ENCODE results near the gene SPIRE1. TPM values are rescaled to one million over a fixed set of nuclear protein-coding genes. Genes with fewer than 3 reads are reported as not detected.
"Not testable (repeated sequence)": the region's sequence is repeated elsewhere in the genome, so short reads cannot be mapped to it uniquely, and the experiment has no call there.

SPIRE1 gene
- polyA plus RNA-seq, 1 donor: 6.7 TPM

GRCh38 chr18:12647773-12648172 lies 10.1 kb downstream of the SPIRE1 start:
- Histone ChIP-seq H3K4me1 (ENCODE audit: control insufficient read depth, insufficient read depth, low read length) (no peaks in the 10 kb centered on the region), H3K36me3 (ENCODE audit: control insufficient read depth, insufficient read depth, low read length) (no peaks in the 10 kb centered on the region), H3K27me3 (ENCODE audit: control insufficient read depth, insufficient read depth, low read length) (no peaks in the 10 kb centered on the region), H3K4me3 (ENCODE audit: low read length) (no peak overlapping the region), H3K27ac (ENCODE audit: low read length) (no peak overlapping the region), H3K9me3 (ENCODE audit: control insufficient read depth, low read depth, low read length) (no peaks in the 10 kb centered on the region)
- WGBS (ENCODE audit: insufficient coverage, low lambda C conversion rate): 60% methylated on average over 1 of the region's 3 CpGs
- DNase-seq: no peak

GRCh38 chr18:12645751-12646203 lies 12.1 kb downstream of the SPIRE1 start:
- 100% methylated on average over 1 of the region's 10 CpGs for WGBS (ENCODE audit: insufficient coverage, low lambda C conversion rate)
- Histone ChIP-seq H3K36me3 (ENCODE audit: control insufficient read depth, insufficient read depth, low read length) (no peaks in the 10 kb centered on the region), H3K4me3 (ENCODE audit: low read length) (no peak overlapping the region), H3K27ac (ENCODE audit: low read length) (no peak overlapping the region), H3K9me3 (ENCODE audit: control insufficient read depth, low read depth, low read length) (no peaks in the 10 kb centered on the region), H3K4me1 (ENCODE audit: control insufficient read depth, insufficient read depth, low read length) (no peaks in the 10 kb centered on the region), H3K27me3 (ENCODE audit: control insufficient read depth, insufficient read depth, low read length) (no peaks in the 10 kb centered on the region)
- DNase-seq: no peak

- H3K27ac ChIP-seq (ENCODE audit: low read length): no peak overlapping the region
- no peaks in the 10 kb centered on the region for H3K4me1 ChIP-seq (ENCODE audit: control insufficient read depth, insufficient read depth, low read length)
- no peaks in the 10 kb centered on the region for H3K9me3 ChIP-seq (ENCODE audit: control insufficient read depth, low read depth, low read length)
- DNase-seq: no peak
- H3K27me3 ChIP-seq (ENCODE audit: control insufficient read depth, insufficient read depth, low read length): no peaks in the 10 kb centered on the region
- H3K36me3 ChIP-seq (ENCODE audit: control insufficient read depth, insufficient read depth, low read length): no peaks in the 10 kb centered on the region
- H3K4me3 ChIP-seq (ENCODE audit: low read length): no peak overlapping the region
These were observed 12.7 kb downstream of the SPIRE1 start for GRCh38 chr18:12645254-12645653.

- H3K36me3 ChIP-seq (ENCODE audit: control insufficient read depth, insufficient read depth, low read length); H3K4me3 ChIP-seq (ENCODE audit: low read length); H3K9me3 ChIP-seq (ENCODE audit: control insufficient read depth, low read depth, low read length); H3K27me3 ChIP-seq (ENCODE audit: control insufficient read depth, insufficient read depth, low read length); H3K4me1 ChIP-seq (ENCODE audit: control insufficient read depth, insufficient read depth, low read length); H3K27ac ChIP-seq (ENCODE audit: low read length); DNase-seq: not testable (repeated sequence)
- WGBS (ENCODE audit: insufficient coverage, low lambda C conversion rate): no CpG with 5 or more reads among the region's 5 CpGs
These were observed 14.2 kb downstream of the SPIRE1 start for GRCh38 chr18:12643756-12644155.

- Histone ChIP-seq H3K27me3 (ENCODE audit: control insufficient read depth, insufficient read depth, low read length) (no peaks in the 10 kb centered on the region), H3K4me1 (ENCODE audit: control insufficient read depth, insufficient read depth, low read length) (no peaks in the 10 kb centered on the region), H3K27ac (ENCODE audit: low read length) (no peak overlapping the region), H3K36me3 (ENCODE audit: control insufficient read depth, insufficient read depth, low read length) (no peaks in the 10 kb centered on the region), H3K4me3 (ENCODE audit: low read length) (no peak overlapping the region), H3K9me3 (ENCODE audit: control insufficient read depth, low read depth, low read length) (no peaks in the 10 kb centered on the region)
- no CpG with 5 or more reads among the region's 6 CpGs for WGBS (ENCODE audit: insufficient coverage, low lambda C conversion rate)
- no peak for DNase-seq
These were observed 17.1 kb downstream of the SPIRE1 start for GRCh38 chr18:12640881-12641200.

- no peaks in the 10 kb centered on the region for H3K36me3 ChIP-seq (ENCODE audit: control insufficient read depth, insufficient read depth, low read length)
- no peak overlapping the region for H3K4me3 ChIP-seq (ENCODE audit: low read length)
- DNase-seq: no peak
- no peaks in the 10 kb centered on the region for H3K9me3 ChIP-seq (ENCODE audit: control insufficient read depth, low read depth, low read length)
- no peaks in the 10 kb centered on the region for H3K27me3 ChIP-seq (ENCODE audit: control insufficient read depth, insufficient read depth, low read length)
- no peaks in the 10 kb centered on the region for H3K4me1 ChIP-seq (ENCODE audit: control insufficient read depth, insufficient read depth, low read length)
- no CpG with 5 or more reads among the region's 5 CpGs for WGBS (ENCODE audit: insufficient coverage, low lambda C conversion rate)
- H3K27ac ChIP-seq (ENCODE audit: low read length): no peak overlapping the region
These were observed 17.7 kb downstream of the SPIRE1 start for GRCh38 chr18:12639990-12640880.

- Histone ChIP-seq H3K4me3 (ENCODE audit: low read length) (no peak overlapping the region), H3K9me3 (ENCODE audit: control insufficient read depth, low read depth, low read length) (no peaks in the 10 kb centered on the region), H3K27me3 (ENCODE audit: control insufficient read depth, insufficient read depth, low read length) (no peaks in the 10 kb centered on the region), H3K4me1 (ENCODE audit: control insufficient read depth, insufficient read depth, low read length) (no peaks in the 10 kb centered on the region), H3K36me3 (ENCODE audit: control insufficient read depth, insufficient read depth, low read length) (no peaks in the 10 kb centered on the region), H3K27ac (ENCODE audit: low read length) (no peak overlapping the region)
- WGBS (ENCODE audit: insufficient coverage, low lambda C conversion rate): no CpG with 5 or more reads among the region's 3 CpGs
- no peak for DNase-seq
These were observed 19.2 kb downstream of the SPIRE1 start for GRCh38 chr18:12638644-12639124.

- Histone ChIP-seq H3K4me3 (ENCODE audit: low read length) (no peak overlapping the region), H3K27me3 (ENCODE audit: control insufficient read depth, insufficient read depth, low read length) (no peaks in the 10 kb centered on the region), H3K27ac (ENCODE audit: low read length) (no peak overlapping the region), H3K9me3 (ENCODE audit: control insufficient read depth, low read depth, low read length) (no peaks in the 10 kb centered on the region), H3K36me3 (ENCODE audit: control insufficient read depth, insufficient read depth, low read length) (no peaks in the 10 kb centered on the region), H3K4me1 (ENCODE audit: control insufficient read depth, insufficient read depth, low read length) (no peaks in the 10 kb centered on the region)
- WGBS (ENCODE audit: insufficient coverage, low lambda C conversion rate): 100% methylated on average over 1 of the region's 4 CpGs
- no peak for DNase-seq
These were observed 19.8 kb downstream of the SPIRE1 start for GRCh38 chr18:12637901-12638643.

- no peak for DNase-seq
These were observed 20.5 kb downstream of the SPIRE1 start for GRCh38 chr18:12637393-12637792.

GRCh38 chr18:12631831-12632477 lies 26.0 kb downstream of the SPIRE1 start:
- H3K4me1 ChIP-seq (ENCODE audit: control insufficient read depth, insufficient read depth, low read length): no peaks in the 10 kb centered on the region
- whole genome bisulfite sequencing (ENCODE audit: insufficient coverage, low lambda C conversion rate): 50% methylated on average over 2 of the region's 6 CpGs

More at GRCh38 chr18:12637393-12637792, 20.5 kb downstream of the SPIRE1 start:
- WGBS (ENCODE audit: insufficient coverage, low lambda C conversion rate): 100% methylated on average over 1 of the region's 3 CpGs
- H3K9me3 ChIP-seq (ENCODE audit: control insufficient read depth, low read depth, low read length): no peaks in the 10 kb centered on the region
- H3K36me3 ChIP-seq (ENCODE audit: control insufficient read depth, insufficient read depth, low read length): no peaks in the 10 kb centered on the region
- H3K27me3 ChIP-seq (ENCODE audit: control insufficient read depth, insufficient read depth, low read length): no peaks in the 10 kb centered on the region
- no peaks in the 10 kb centered on the region for H3K4me1 ChIP-seq (ENCODE audit: control insufficient read depth, insufficient read depth, low read length)
- H3K27ac ChIP-seq (ENCODE audit: low read length): no peak overlapping the region
- no peak overlapping the region for H3K4me3 ChIP-seq (ENCODE audit: low read length)

More at GRCh38 chr18:12631831-12632477, 26.0 kb downstream of the SPIRE1 start:
- no peak overlapping the region for H3K27ac ChIP-seq (ENCODE audit: low read length)
- no peak overlapping the region for H3K4me3 ChIP-seq (ENCODE audit: low read length)
- no peaks in the 10 kb centered on the region for H3K9me3 ChIP-seq (ENCODE audit: control insufficient read depth, low read depth, low read length)
- DNase-seq: no peak
- H3K27me3 ChIP-seq (ENCODE audit: control insufficient read depth, insufficient read depth, low read length): no peaks in the 10 kb centered on the region
- no peaks in the 10 kb centered on the region for H3K36me3 ChIP-seq (ENCODE audit: control insufficient read depth, insufficient read depth, low read length)
